ENCODE data around the gene PDE4A.
"Not testable (repeated sequence)": the region's sequence is repeated elsewhere in the genome, so short reads cannot be mapped to it uniquely, and the experiment has no call there.

Gene PDE4A

GRCh38 chr19:10462042-10462441 lies 41.7 kb downstream of the PDE4A start:
- not testable (repeated sequence) for DNase-seq (ENCODE audit: low read depth, low spot score)

GRCh38 chr19:10462557-10462956 lies 42.2 kb downstream of the PDE4A start:
- no peak for DNase-seq (ENCODE audit: low read depth, low spot score)

GRCh38 chr19:10464456-10464855 lies 44.1 kb downstream of the PDE4A start:
- DNase-seq (ENCODE audit: low read depth, low spot score) = no peak

- no peak for DNase-seq (ENCODE audit: low read depth, low spot score)
These were observed 46.9 kb downstream of the PDE4A start for GRCh38 chr19:10467104-10467706.

- DNase-seq (ENCODE audit: low read depth, low spot score) = no peak
These were observed 47.8 kb downstream of the PDE4A start for GRCh38 chr19:10468133-10468532.

- DNase-seq (ENCODE audit: low read depth, low spot score) = no peak
These were observed 51.6 kb downstream of the PDE4A start for GRCh38 chr19:10471909-10472308.

- DNase-seq (ENCODE audit: low read depth, low spot score) = no peak
These were observed 52.9 kb downstream of the PDE4A start for GRCh38 chr19:10473192-10473591.

- peak; percentile 16 for DNase-seq (ENCODE audit: low read depth, low spot score)
These were observed 54.7 kb downstream of the PDE4A start for GRCh38 chr19:10474962-10475451.

- DNase-seq (ENCODE audit: low read depth, low spot score) = no peak
These were observed 58.1 kb downstream of the PDE4A start for GRCh38 chr19:10478476-10478875.

GRCh38 chr19:10478903-10479384 lies 58.6 kb downstream of the PDE4A start:
- peak; percentile 97 for DNase-seq (ENCODE audit: low read depth, low spot score)

GRCh38 chr19:10486551-10486950 lies 66.2 kb downstream of the PDE4A start:
- DNase-seq (ENCODE audit: low read depth, low spot score) = no peak

- no peak for DNase-seq (ENCODE audit: low read depth, low spot score)
These were observed 71.2 kb downstream of the PDE4A start for GRCh38 chr19:10491472-10492047.

- no peak for DNase-seq (ENCODE audit: low read depth, low spot score)
These were observed 77.0 kb downstream of the PDE4A start for GRCh38 chr19:10497371-10497770.

GRCh38 chr19:10499550-10500246 lies 79.4 kb downstream of the PDE4A start:
- no peak for DNase-seq (ENCODE audit: low read depth, low spot score)

GRCh38 chr19:10500247-10500592 lies 79.9 kb downstream of the PDE4A start:
- DNase-seq (ENCODE audit: low read depth, low spot score) = peak; percentile 62

GRCh38 chr19:10501971-10502523 lies 81.7 kb downstream of the PDE4A start:
- DNase-seq (ENCODE audit: low read depth, low spot score) = peak; percentile 60

GRCh38 chr19:10502524-10503001 lies 82.2 kb downstream of the PDE4A start:
- peak; percentile 84 for DNase-seq (ENCODE audit: low read depth, low spot score)

- peak; percentile 57 for DNase-seq (ENCODE audit: low read depth, low spot score)
These were observed 82.9 kb downstream of the PDE4A start, which contains the start of gene KEAP1 for GRCh38 chr19:10503002-10503789. Gene KEAP1 (minus strand): TSS chr19:10503356. CDS start chr19:10500033, 3,323 bp downstream.

GRCh38 chr19:10505583-10506229 lies 85.4 kb downstream of the PDE4A start:
- peak; percentile 79 for DNase-seq (ENCODE audit: low read depth, low spot score)

- DNase-seq (ENCODE audit: low read depth, low spot score) = no peak
These were observed 87.7 kb downstream of the PDE4A start for GRCh38 chr19:10508036-10508435.

- no peak for DNase-seq (ENCODE audit: low read depth, low spot score)
These were observed 88.4 kb downstream of the PDE4A start for GRCh38 chr19:10508707-10509106.
